ENCODE measurements around the gene ELL2.

ELL2 gene

DNA sequence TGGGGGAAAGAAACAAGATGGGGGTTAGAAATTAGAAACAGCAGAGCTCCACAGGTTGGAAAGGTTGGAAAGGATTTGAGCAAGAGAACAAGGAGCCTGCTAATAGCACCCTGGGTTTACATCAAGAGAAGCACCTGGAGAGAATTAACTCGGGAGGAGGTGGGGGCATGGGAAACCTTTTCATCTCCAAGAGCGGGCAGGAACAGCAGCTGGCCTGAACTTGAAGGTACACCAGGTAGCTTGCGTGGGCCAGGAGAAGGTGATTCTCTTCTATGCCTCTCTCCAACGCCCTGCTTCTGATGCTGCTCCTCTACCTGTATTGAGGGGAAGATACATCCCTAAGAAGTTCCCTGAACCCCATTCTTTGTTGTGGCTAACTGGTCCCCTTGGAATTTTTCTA is 102.0 kb downstream of the ELL2 start:
- peak overlapping the region; percentile 87 to 92 for H3K27ac ChIP-seq
- TF ChIP-seq, protein P1, sequence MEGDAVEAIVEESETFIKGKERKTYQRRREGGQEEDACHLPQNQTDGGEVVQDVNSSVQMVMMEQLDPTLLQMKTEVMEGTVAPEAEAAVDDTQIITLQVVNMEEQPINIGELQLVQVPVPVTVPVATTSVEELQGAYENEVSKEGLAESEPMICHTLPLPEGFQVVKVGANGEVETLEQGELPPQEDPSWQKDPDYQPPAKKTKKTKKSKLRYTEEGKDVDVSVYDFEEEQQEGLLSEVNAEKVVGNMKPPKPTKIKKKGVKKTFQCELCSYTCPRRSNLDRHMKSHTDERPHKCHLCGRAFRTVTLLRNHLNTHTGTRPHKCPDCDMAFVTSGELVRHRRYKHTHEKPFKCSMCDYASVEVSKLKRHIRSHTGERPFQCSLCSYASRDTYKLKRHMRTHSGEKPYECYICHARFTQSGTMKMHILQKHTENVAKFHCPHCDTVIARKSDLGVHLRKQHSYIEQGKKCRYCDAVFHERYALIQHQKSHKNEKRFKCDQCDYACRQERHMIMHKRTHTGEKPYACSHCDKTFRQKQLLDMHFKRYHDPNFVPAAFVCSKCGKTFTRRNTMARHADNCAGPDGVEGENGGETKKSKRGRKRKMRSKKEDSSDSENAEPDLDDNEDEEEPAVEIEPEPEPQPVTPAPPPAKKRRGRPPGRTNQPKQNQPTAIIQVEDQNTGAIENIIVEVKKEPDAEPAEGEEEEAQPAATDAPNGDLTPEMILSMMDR (IDR thresholded peaks at IDR 0.05), result no peak
- H3K4me3 ChIP-seq, result no peak overlapping the region
- DNase-seq (ENCODE audit: low spot score), result no peak

- DNase-seq (ENCODE audit: low spot score), result peak; percentile 99
- Histone ChIP-seq H3K27ac (peak overlapping the region; percentile 87 to 92), H3K4me3 (peak overlapping the region; percentile 57)
- TF ChIP-seq, protein P1 (IDR thresholded peaks at IDR 0.05), result peak; percentile 99
Observed at GRCh38 chr5:95858661-95859595, 102.7 kb downstream of the ELL2 start.

- Histone ChIP-seq H3K4me3 (peak overlapping the region; percentile 57), H3K27ac (peak overlapping the region; percentile 87 to 92)
- DNase-seq (ENCODE audit: low spot score), result peak; percentile 91
- TF ChIP-seq, protein P1 (IDR thresholded peaks at IDR 0.05), result no peak
Observed at GRCh38 chr5:95858023-95858461, 103.6 kb downstream of the ELL2 start.

DNA sequence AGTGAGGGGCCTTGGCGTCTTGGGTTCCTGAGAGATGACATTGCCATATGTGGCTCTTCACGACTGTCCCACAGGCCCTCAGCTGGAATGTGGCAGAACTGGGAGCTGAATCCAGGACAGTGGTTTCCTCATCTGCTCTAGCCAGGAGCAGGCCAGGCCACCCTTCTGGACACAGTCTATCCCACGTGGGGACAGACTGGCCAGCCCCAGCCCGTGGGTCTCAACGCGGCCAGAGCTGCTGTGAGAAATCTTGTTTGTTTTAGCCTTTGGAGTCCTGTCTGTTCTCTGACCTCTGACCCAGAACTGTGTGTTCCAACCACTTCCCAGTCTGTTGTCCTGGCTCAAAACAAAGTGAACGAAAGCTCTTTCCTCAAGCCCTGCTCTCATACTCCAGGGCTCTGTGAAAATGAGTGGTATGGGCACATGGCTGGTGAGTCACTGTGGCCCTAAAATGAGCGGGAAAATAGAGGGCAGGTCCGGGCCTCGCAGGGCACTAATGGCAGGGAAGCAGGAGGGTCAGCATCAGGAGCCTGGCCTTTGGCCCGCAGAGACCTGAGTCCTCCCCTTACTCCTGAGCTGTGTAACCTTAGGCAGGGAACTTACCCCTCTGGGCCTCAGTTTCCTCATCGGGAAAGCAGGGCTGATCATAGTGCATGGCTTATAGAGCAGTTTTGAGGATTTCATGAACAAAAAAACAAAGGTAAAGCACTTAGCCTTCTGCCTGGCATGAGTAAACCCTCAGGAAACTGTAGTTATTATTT is 104.3 kb downstream of the ELL2 start:
- peak; percentile 97 for DNase-seq (ENCODE audit: low spot score)
- Histone ChIP-seq H3K27ac (peak overlapping the region; percentile 87 to 92), H3K4me3 (peak overlapping the region; percentile 57)
- TF ChIP-seq, protein P1 (IDR thresholded peaks at IDR 0.05), result no peak

DNA sequence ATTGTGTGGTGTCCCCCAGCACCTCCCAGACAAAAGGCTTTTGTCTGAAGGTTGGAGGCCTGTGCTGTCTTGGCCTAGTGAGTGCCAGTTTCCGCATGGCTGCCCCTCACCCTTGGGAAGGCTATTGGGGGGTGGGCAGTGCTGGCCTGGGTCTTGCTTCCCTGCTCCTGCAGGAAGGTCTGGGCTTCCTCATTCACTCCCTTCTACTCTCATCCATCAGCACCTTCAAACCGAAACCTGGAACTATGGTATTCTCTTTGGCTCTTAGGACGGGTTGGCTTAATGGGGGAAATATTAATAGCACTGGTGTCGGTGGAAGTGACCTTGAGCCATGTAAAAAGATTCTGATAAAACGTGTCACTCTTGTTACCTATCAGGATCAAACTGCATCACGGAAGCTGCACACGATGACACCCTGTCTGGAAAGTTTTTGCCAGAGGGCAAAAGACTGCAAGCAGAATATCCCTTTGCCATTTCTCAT is 105.1 kb downstream of the ELL2 start:
- TF ChIP-seq, protein P1 (IDR thresholded peaks at IDR 0.05), result no peak
- Histone ChIP-seq H3K27ac (peak overlapping the region; percentile 87 to 92), H3K4me3 (no peak overlapping the region)
- no peak for DNase-seq (ENCODE audit: low spot score)

DNA sequence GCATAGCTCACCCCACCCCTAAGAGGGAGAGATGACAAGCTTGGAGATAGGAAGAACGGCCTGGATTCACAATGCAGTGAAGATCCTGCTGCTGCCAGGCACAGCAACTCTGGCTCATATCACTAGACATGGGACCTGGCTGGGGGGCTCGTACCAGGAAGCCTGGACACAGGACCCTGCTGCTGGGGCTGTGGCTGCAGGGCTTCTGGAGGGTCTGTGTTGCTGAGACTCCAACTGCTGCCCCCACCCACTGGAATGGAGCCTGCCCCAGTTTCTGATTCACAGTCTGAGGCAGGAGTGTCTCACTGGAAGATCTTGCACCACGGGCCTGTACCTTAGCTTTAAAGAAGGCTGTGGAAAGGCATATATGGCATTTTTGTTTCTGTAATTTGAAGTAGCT is 108.2 kb downstream of the ELL2 start:
- TF ChIP-seq, protein P1 (IDR thresholded peaks at IDR 0.05), result no peak
- H3K27ac ChIP-seq, result no peak overlapping the region
- no peak for DNase-seq (ENCODE audit: low spot score)

More for the DNA sequence above, 108.2 kb downstream of the ELL2 start:
- H3K4me3 ChIP-seq, result no peak overlapping the region

All from coronary artery (tissue), 2 donors.